Measurements from ENCODE around the gene MRPL9.
"Not testable (repeated sequence)": the region's sequence is repeated elsewhere in the genome, so short reads cannot be mapped to it uniquely, and the experiment has no call there.

The MRPL9 gene

DNA sequence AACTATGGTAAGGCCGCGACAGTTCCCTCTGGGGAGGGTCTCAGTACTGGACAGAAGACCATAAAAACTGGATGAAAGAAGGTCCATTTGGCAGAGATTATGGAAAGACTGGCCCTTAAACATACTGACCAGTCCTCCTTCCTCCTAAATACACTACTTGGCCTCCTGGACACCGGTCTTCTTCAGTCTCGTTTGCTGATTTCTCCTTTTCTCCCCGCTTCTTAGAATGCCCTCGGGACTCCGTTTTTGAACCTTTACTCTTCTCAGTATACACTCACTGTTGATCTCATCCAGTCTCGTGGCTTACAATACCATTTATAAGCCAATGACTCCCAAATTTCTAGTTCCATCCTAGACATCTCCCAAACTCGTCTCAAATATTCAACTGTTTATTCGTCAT, 694 bp upstream of the MRPL9 start:
- Histone ChIP-seq H3K27ac (ENCODE audit: low read depth, low read length, severe bottlenecking) (peak overlapping the region; percentile 57), H3K4me1 (ENCODE audit: control insufficient read depth, insufficient read depth, low read length, poor library complexity, severe bottlenecking) (peaks cover 7% of the 10 kb centered on the region), H3K9me3 (ENCODE audit: control insufficient read depth, low read length) (no peaks in the 10 kb centered on the region), H3K4me3 (ENCODE audit: extremely low read depth, insufficient read depth, low read length, poor library complexity, severe bottlenecking) (peak overlapping the region; percentile 89), H3K36me3 (ENCODE audit: control insufficient read depth, insufficient read depth, low read length) (peaks cover 33% of the 10 kb centered on the region)
- 85 to 89% methylated on average over 9 to 10 of the region's 10 CpGs for WGBS, 2 experiments (ENCODE audit: insufficient coverage in 2 of 2)

GRCh38 chr1:151760597-151761385, 2.5 kb downstream of the MRPL9 start:
- Histone ChIP-seq H3K4me3 (ENCODE audit: extremely low read depth, insufficient read depth, low read length, poor library complexity, severe bottlenecking) (no peak overlapping the region), H3K27ac (ENCODE audit: low read depth, low read length, severe bottlenecking) (no peak overlapping the region), H3K9me3 (ENCODE audit: control insufficient read depth, low read length) (no peaks in the 10 kb centered on the region), H3K36me3 (ENCODE audit: control insufficient read depth, insufficient read depth, low read length) (peaks cover 41% of the 10 kb centered on the region), H3K4me1 (ENCODE audit: control insufficient read depth, insufficient read depth, low read length, poor library complexity, severe bottlenecking) (peaks cover 7% of the 10 kb centered on the region)
- 83 to 90% methylated on average over 3 of the region's 7 CpGs for WGBS, 2 experiments (ENCODE audit: insufficient coverage in 2 of 2)

DNA sequence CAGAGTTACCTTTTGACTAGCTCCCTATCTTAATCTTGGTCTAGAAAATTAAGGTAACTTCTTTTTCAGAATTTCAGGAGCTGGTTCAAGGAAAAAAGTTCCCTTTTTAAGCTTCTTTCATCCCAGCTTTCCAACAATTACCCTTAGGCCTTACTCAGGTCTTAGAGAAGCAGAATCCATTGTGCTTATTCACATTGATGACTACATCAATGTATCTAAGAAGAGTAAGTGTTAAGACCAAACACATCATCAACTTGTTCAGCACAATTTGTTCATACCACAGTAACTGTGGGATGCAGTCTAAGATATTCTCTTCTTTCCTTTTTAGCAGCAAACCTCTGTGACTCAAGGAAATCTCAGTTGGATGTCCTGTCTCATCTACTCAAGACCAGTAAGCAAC, 4.1 kb downstream of the MRPL9 start:
- no peak overlapping the region for H3K4me3 ChIP-seq (ENCODE audit: extremely low read depth, insufficient read depth, low read length, poor library complexity, severe bottlenecking)
- no peak overlapping the region for H3K27ac ChIP-seq (ENCODE audit: low read depth, low read length, severe bottlenecking)
- peaks cover 7% of the 10 kb centered on the region for H3K4me1 ChIP-seq (ENCODE audit: control insufficient read depth, insufficient read depth, low read length, poor library complexity, severe bottlenecking)
- H3K9me3 ChIP-seq (ENCODE audit: control insufficient read depth, low read length) = no peaks in the 10 kb centered on the region
- peaks cover 41% of the 10 kb centered on the region for H3K36me3 ChIP-seq (ENCODE audit: control insufficient read depth, insufficient read depth, low read length)

GRCh38 chr1:151756291-151756690, 7.0 kb downstream of the MRPL9 start:
- WGBS, 2 experiments (ENCODE audit: insufficient coverage in 2 of 2) = 100% methylated on average over 1 of the region's 1 CpG
- Histone ChIP-seq H3K4me3 (ENCODE audit: extremely low read depth, insufficient read depth, low read length, poor library complexity, severe bottlenecking) (no peak overlapping the region), H3K36me3 (ENCODE audit: control insufficient read depth, insufficient read depth, low read length) (peaks cover 30% of the 10 kb centered on the region), H3K9me3 (ENCODE audit: control insufficient read depth, low read length) (no peaks in the 10 kb centered on the region), H3K4me1 (ENCODE audit: control insufficient read depth, insufficient read depth, low read length, poor library complexity, severe bottlenecking) (no peaks in the 10 kb centered on the region), H3K27ac (ENCODE audit: low read depth, low read length, severe bottlenecking) (no peak overlapping the region)

DNA sequence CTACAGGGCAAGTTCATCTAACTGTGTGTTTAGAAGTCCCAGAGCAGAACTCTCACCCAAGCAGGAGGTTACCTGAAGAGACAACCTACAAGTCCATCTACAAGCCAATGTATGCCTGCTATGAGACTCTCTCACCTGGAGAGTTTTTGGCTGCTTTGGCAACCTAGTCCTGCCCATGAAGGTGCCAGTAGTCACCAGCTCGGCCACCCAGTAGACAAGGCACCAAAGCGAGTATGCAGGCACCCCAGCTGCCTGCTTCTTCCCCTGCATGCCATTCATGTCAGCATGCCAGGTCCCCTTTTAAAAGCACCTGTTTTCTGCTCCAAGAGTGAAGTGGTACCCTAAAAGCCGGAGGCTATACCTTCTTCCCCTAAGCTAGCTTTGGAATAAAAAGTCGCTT, 21.8 kb downstream of the MRPL9 start:
- no peak overlapping the region for H3K27ac ChIP-seq (ENCODE audit: low read depth, low read length, severe bottlenecking)
- 88 to 90% methylated on average over 2 to 3 of the region's 4 CpGs for WGBS, 2 experiments (ENCODE audit: insufficient coverage in 2 of 2)
- H3K9me3 ChIP-seq (ENCODE audit: control insufficient read depth, low read length) = peaks cover 20% of the 10 kb centered on the region
- H3K36me3 ChIP-seq (ENCODE audit: control insufficient read depth, insufficient read depth, low read length) = no peaks in the 10 kb centered on the region
- no peak overlapping the region for H3K4me3 ChIP-seq (ENCODE audit: extremely low read depth, insufficient read depth, low read length, poor library complexity, severe bottlenecking)
- no peaks in the 10 kb centered on the region for H3K4me1 ChIP-seq (ENCODE audit: control insufficient read depth, insufficient read depth, low read length, poor library complexity, severe bottlenecking)

- H3K27ac ChIP-seq (ENCODE audit: low read depth, low read length, severe bottlenecking) = no peak overlapping the region
- no peak overlapping the region for H3K4me3 ChIP-seq (ENCODE audit: extremely low read depth, insufficient read depth, low read length, poor library complexity, severe bottlenecking)
- WGBS, 2 experiments (ENCODE audit: insufficient coverage in 2 of 2) = 79 to 93% methylated on average over 1 to 2 of the region's 3 CpGs
- peaks cover 20% of the 10 kb centered on the region for H3K9me3 ChIP-seq (ENCODE audit: control insufficient read depth, low read length)
- no peaks in the 10 kb centered on the region for H3K4me1 ChIP-seq (ENCODE audit: control insufficient read depth, insufficient read depth, low read length, poor library complexity, severe bottlenecking)
- H3K36me3 ChIP-seq (ENCODE audit: control insufficient read depth, insufficient read depth, low read length) = no peaks in the 10 kb centered on the region
These were observed 23.5 kb downstream of the MRPL9 start for GRCh38 chr1:151739590-151740355.

GRCh38 chr1:151737479-151737878, 25.8 kb downstream of the MRPL9 start:
- Histone ChIP-seq H3K9me3 (ENCODE audit: control insufficient read depth, low read length) (peaks cover 20% of the 10 kb centered on the region), H3K4me1 (ENCODE audit: control insufficient read depth, insufficient read depth, low read length, poor library complexity, severe bottlenecking) (no peaks in the 10 kb centered on the region), H3K36me3 (ENCODE audit: control insufficient read depth, insufficient read depth, low read length) (no peaks in the 10 kb centered on the region), H3K27ac (ENCODE audit: low read depth, low read length, severe bottlenecking) (no peak overlapping the region), H3K4me3 (ENCODE audit: extremely low read depth, insufficient read depth, low read length, poor library complexity, severe bottlenecking) (no peak overlapping the region)

DNA sequence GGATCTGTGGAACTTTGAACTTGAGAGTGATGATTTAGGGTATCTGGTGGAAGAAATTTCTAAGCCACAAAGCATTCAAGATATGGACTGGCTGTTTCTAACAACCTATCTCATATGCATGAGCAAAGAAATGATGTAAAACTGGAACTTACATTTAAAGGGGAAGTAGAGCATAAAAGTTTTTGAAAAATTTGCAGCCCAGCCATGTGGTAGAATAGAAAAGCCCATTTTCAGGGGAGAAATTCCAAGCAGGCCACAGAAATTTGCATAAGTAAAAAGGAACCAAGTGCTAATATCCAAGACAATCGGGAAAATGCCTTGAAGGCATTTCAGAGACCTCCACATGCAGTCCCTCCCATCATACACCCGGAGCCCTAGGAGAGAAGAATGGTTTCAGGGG, 26.3 kb downstream of the MRPL9 start:
- WGBS, 2 experiments (ENCODE audit: insufficient coverage in 2 of 2) = 58 to 100% methylated on average over 1 to 2 of the region's 2 CpGs
- Histone ChIP-seq H3K4me1 (ENCODE audit: control insufficient read depth, insufficient read depth, low read length, poor library complexity, severe bottlenecking) (no peaks in the 10 kb centered on the region), H3K4me3 (ENCODE audit: extremely low read depth, insufficient read depth, low read length, poor library complexity, severe bottlenecking) (no peak overlapping the region), H3K36me3 (ENCODE audit: control insufficient read depth, insufficient read depth, low read length) (no peaks in the 10 kb centered on the region), H3K27ac (ENCODE audit: low read depth, low read length, severe bottlenecking) (no peak overlapping the region), H3K9me3 (ENCODE audit: control insufficient read depth, low read length) (peaks cover 20% of the 10 kb centered on the region)

GRCh38 chr1:151733995-151734394, 29.3 kb downstream of the MRPL9 start:
- H3K27ac ChIP-seq (ENCODE audit: low read depth, low read length, severe bottlenecking); H3K4me1 ChIP-seq (ENCODE audit: control insufficient read depth, insufficient read depth, low read length, poor library complexity, severe bottlenecking); H3K36me3 ChIP-seq (ENCODE audit: control insufficient read depth, insufficient read depth, low read length); H3K4me3 ChIP-seq (ENCODE audit: extremely low read depth, insufficient read depth, low read length, poor library complexity, severe bottlenecking): not testable (repeated sequence)
- H3K9me3 ChIP-seq (ENCODE audit: control insufficient read depth, low read length) = peaks cover 20% of the 10 kb centered on the region
- 87 to 93% methylated on average over 6 to 9 of the region's 9 CpGs for WGBS, 2 experiments (ENCODE audit: insufficient coverage in 2 of 2)

- no peak overlapping the region for H3K4me3 ChIP-seq (ENCODE audit: extremely low read depth, insufficient read depth, low read length, poor library complexity, severe bottlenecking)
These were observed 30.2 kb downstream of the MRPL9 start for GRCh38 chr1:151733126-151733525.

DNA sequence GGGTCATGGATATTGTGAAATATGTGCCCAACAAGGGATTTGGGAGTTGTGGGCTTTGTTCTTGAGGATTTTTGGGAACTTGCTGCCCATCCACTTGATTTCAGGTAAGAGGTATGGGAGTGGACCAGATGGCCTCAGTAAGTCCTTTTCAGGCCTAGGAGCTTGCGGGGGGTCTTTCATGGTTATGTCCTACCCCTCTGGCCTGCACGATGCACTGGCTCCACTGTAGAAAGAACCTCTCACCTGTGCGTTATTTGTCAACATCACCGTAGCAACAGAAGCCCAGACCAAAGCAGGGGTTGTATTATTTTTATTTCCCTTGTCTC, 33.4 kb downstream of the MRPL9 start:
- no peaks in the 10 kb centered on the region for H3K9me3 ChIP-seq (ENCODE audit: control insufficient read depth, low read length)
- 88 to 93% methylated on average over 3 of the region's 4 CpGs for WGBS, 2 experiments (ENCODE audit: insufficient coverage in 2 of 2)
- H3K4me3 ChIP-seq (ENCODE audit: extremely low read depth, insufficient read depth, low read length, poor library complexity, severe bottlenecking) = no peak overlapping the region
- H3K27ac ChIP-seq (ENCODE audit: low read depth, low read length, severe bottlenecking) = no peak overlapping the region
- peaks cover 13% of the 10 kb centered on the region for H3K4me1 ChIP-seq (ENCODE audit: control insufficient read depth, insufficient read depth, low read length, poor library complexity, severe bottlenecking)
- H3K36me3 ChIP-seq (ENCODE audit: control insufficient read depth, insufficient read depth, low read length) = no peaks in the 10 kb centered on the region

More at GRCh38 chr1:151733126-151733525, 30.2 kb downstream of the MRPL9 start:
- Histone ChIP-seq H3K27ac (ENCODE audit: low read depth, low read length, severe bottlenecking) (no peak overlapping the region), H3K9me3 (ENCODE audit: control insufficient read depth, low read length) (peaks cover 12% of the 10 kb centered on the region), H3K36me3 (ENCODE audit: control insufficient read depth, insufficient read depth, low read length) (no peaks in the 10 kb centered on the region), H3K4me1 (ENCODE audit: control insufficient read depth, insufficient read depth, low read length, poor library complexity, severe bottlenecking) (peaks cover 10% of the 10 kb centered on the region)
- WGBS, 2 experiments (ENCODE audit: insufficient coverage in 2 of 2) = 80 to 87% methylated on average over 3 of the region's 3 CpGs

Data from mesodermal cell (in vitro differentiated cells).